ENCODE measurements around the gene ARHGAP15.

The ARHGAP15 gene

GRCh38 chr2:143440411-143441012 is 311.3 kb downstream of the ARHGAP15 start:
- no peak for DNase-seq (ENCODE audit: low read depth in 2 of 2, low spot score in 1 of 2)

- DNase-seq (ENCODE audit: low read depth in 2 of 2, low spot score in 1 of 2), result no peak
Observed at GRCh38 chr2:143442193-143442592, 313.0 kb downstream of the ARHGAP15 start.

- no peak for DNase-seq (ENCODE audit: low read depth in 2 of 2, low spot score in 1 of 2)
Observed at GRCh38 chr2:143451642-143452281, 322.5 kb downstream of the ARHGAP15 start.

- peak; percentile 1 to 4 for DNase-seq (ENCODE audit: low read depth in 2 of 2, low spot score in 1 of 2)
Observed at GRCh38 chr2:143452817-143453451, 323.7 kb downstream of the ARHGAP15 start.

GRCh38 chr2:143453981-143454511 is 324.8 kb downstream of the ARHGAP15 start:
- DNase-seq (ENCODE audit: low read depth in 2 of 2, low spot score in 1 of 2), result no peak

GRCh38 chr2:143455317-143455716 is 326.1 kb downstream of the ARHGAP15 start:
- DNase-seq (ENCODE audit: low read depth in 2 of 2, low spot score in 1 of 2), result no peak

- DNase-seq (ENCODE audit: low read depth in 2 of 2, low spot score in 1 of 2), result no peak
Observed at GRCh38 chr2:143458258-143459190, 329.3 kb downstream of the ARHGAP15 start.

GRCh38 chr2:143460382-143460781 is 331.2 kb downstream of the ARHGAP15 start:
- DNase-seq (ENCODE audit: low read depth in 2 of 2, low spot score in 1 of 2), result no peak

- DNase-seq (ENCODE audit: low read depth in 2 of 2, low spot score in 1 of 2), result no peak
Observed at GRCh38 chr2:143463719-143464118, 334.5 kb downstream of the ARHGAP15 start.

GRCh38 chr2:143466391-143466790 is 337.2 kb downstream of the ARHGAP15 start:
- DNase-seq (ENCODE audit: low read depth in 2 of 2, low spot score in 1 of 2), result no peak

- DNase-seq (ENCODE audit: low read depth in 2 of 2, low spot score in 1 of 2), result no peak
Observed at GRCh38 chr2:143467011-143467410, 337.8 kb downstream of the ARHGAP15 start.

GRCh38 chr2:143468341-143468888 is 339.2 kb downstream of the ARHGAP15 start:
- DNase-seq (ENCODE audit: low read depth in 2 of 2, low spot score in 1 of 2), result no peak

- DNase-seq (ENCODE audit: low read depth in 2 of 2, low spot score in 1 of 2), result no peak
Observed at GRCh38 chr2:143469323-143469722, 340.1 kb downstream of the ARHGAP15 start.

GRCh38 chr2:143471550-143471949 is 342.3 kb downstream of the ARHGAP15 start:
- DNase-seq (ENCODE audit: low read depth in 2 of 2, low spot score in 1 of 2), result no peak

GRCh38 chr2:143473216-143473615 is 344.0 kb downstream of the ARHGAP15 start:
- no peak for DNase-seq (ENCODE audit: low read depth in 2 of 2, low spot score in 1 of 2)

GRCh38 chr2:143473820-143474219 is 344.6 kb downstream of the ARHGAP15 start:
- no peak for DNase-seq (ENCODE audit: low read depth in 2 of 2, low spot score in 1 of 2)

GRCh38 chr2:143474586-143474985 is 345.4 kb downstream of the ARHGAP15 start:
- DNase-seq (ENCODE audit: low read depth in 2 of 2, low spot score in 1 of 2), result no peak

- DNase-seq (ENCODE audit: low read depth in 2 of 2, low spot score in 1 of 2), result no peak
Observed at GRCh38 chr2:143475041-143475776, 346.0 kb downstream of the ARHGAP15 start.

- DNase-seq (ENCODE audit: low read depth in 2 of 2, low spot score in 1 of 2), result no peak
Observed at GRCh38 chr2:143476336-143477087, 347.3 kb downstream of the ARHGAP15 start.

All from stimulated activated CD8-positive, alpha-beta memory T cell treated with anti-CD3 and anti-CD28 coated beads, Interleukin-4, amount 100 ng/mL, for 4 hours (primary cell).